ENCODE data around the gene TNS1. TPM values are rescaled to one million over a fixed set of nuclear protein-coding genes. Genes with fewer than 3 reads are reported as not detected.

The TNS1 gene
- total RNA-seq, 1 donor, result 116 TPM

- no peak for DNase-seq (ENCODE audit: low read depth)
- TF ChIP-seq CTCF (IDR thresholded peaks at IDR 0.05; ENCODE audit: insufficient read depth, low read length), result no peak
- H3K4me3 ChIP-seq (ENCODE audit: low read depth, low read length), result no peak overlapping the region
Observed at GRCh38 chr2:218033590-218034496, 31.0 kb upstream of the TNS1 start.

- DNase-seq (ENCODE audit: low read depth), result no peak
- no peak for TF ChIP-seq CTCF (IDR thresholded peaks at IDR 0.05; ENCODE audit: insufficient read depth, low read length)
Observed at GRCh38 chr2:218033208-218033589, 30.4 kb upstream of the TNS1 start.

GRCh38 chr2:218032336-218033171 lies 29.8 kb upstream of the TNS1 start:
- TF ChIP-seq CTCF (IDR thresholded peaks at IDR 0.05; ENCODE audit: insufficient read depth, low read length), result no peak
- DNase-seq (ENCODE audit: low read depth), result no peak
- no peak overlapping the region for H3K4me3 ChIP-seq (ENCODE audit: low read depth, low read length)

More at GRCh38 chr2:218033208-218033589, 30.4 kb upstream of the TNS1 start:
- no peak overlapping the region for H3K4me3 ChIP-seq (ENCODE audit: low read depth, low read length)

GRCh38 chr2:218031771-218032257 lies 29.0 kb upstream of the TNS1 start:
- DNase-seq (ENCODE audit: low read depth), result no peak
- TF ChIP-seq CTCF (IDR thresholded peaks at IDR 0.05; ENCODE audit: insufficient read depth, low read length), result no peak
- no peak overlapping the region for H3K4me3 ChIP-seq (ENCODE audit: low read depth, low read length)

- no peak for TF ChIP-seq CTCF (IDR thresholded peaks at IDR 0.05; ENCODE audit: insufficient read depth, low read length)
- DNase-seq (ENCODE audit: low read depth), result no peak
- no peak overlapping the region for H3K4me3 ChIP-seq (ENCODE audit: low read depth, low read length)
Observed at GRCh38 chr2:218031261-218031660, 28.5 kb upstream of the TNS1 start.

GRCh38 chr2:218030409-218031195 lies 27.8 kb upstream of the TNS1 start:
- no peak for DNase-seq (ENCODE audit: low read depth)

More at GRCh38 chr2:218030409-218031195, 27.8 kb upstream of the TNS1 start:
- no peak for TF ChIP-seq CTCF (IDR thresholded peaks at IDR 0.05; ENCODE audit: insufficient read depth, low read length)
- H3K4me3 ChIP-seq (ENCODE audit: low read depth, low read length), result no peak overlapping the region

Data from fibroblast of the aortic adventitia (primary cell).